Hepatocyte (in vitro differentiated cells): ENCODE measurements around the gene XRCC5. TPM values are rescaled to one million over a fixed set of nuclear protein-coding genes. Genes with fewer than 3 reads are reported as not detected.

ENCODE experiments used
- DNase-seq: peaks from one replicate; pipeline ENCODE4 v3.0.0-alpha.2; 2016; ENCODE audit warnings: low spot score
- H2AFZ ChIP-seq: fragments of 200-600 bp; sonication (generic); 2 replicates; pipeline ENCODE4 v1.6.0; 2016; ENCODE audit warnings: antibody characterized with exemption, mild to moderate bottlenecking
- H3K27ac ChIP-seq: fragments of 200-600 bp; sonication (generic); 2 replicates; pipeline ENCODE4 v1.5.1; 2016; ENCODE audit warnings: mild to moderate bottlenecking
- H3K27me3 ChIP-seq: fragments of 200-600 bp; sonication (generic); 2 replicates; pipeline ENCODE4 v1.6.1; 2016
- H3K36me3 ChIP-seq: fragments of 200-600 bp; sonication (generic); replicated peaks from 2 replicates; pipeline ENCODE4 v1.5.1; 2016; ENCODE audit warnings: low read depth; ENCODE audit not compliant: insufficient read depth
- H3K4me1 ChIP-seq: fragments of 200-600 bp; sonication (generic); 2 replicates; pipeline ENCODE4 v1.5.1; 2016; ENCODE audit warnings: mild to moderate bottlenecking, moderate library complexity; ENCODE audit not compliant: insufficient read depth
- H3K4me2 ChIP-seq: fragments of 200-600 bp; sonication (generic); 2 replicates; pipeline ENCODE4 v1.6.0; 2016
- H3K4me3 ChIP-seq: fragments of 200-600 bp; sonication (generic); 2 replicates; pipeline ENCODE4 v1.5.1; 2016; ENCODE audit warnings: mild to moderate bottlenecking
- H3K79me2 ChIP-seq: fragments of 200-600 bp; sonication (generic); 2 replicates; pipeline ENCODE4 v1.6.0; 2017; ENCODE audit warnings: mild to moderate bottlenecking
- H3K9me2 ChIP-seq: fragments of 200-600 bp; sonication (generic); replicated peaks from 2 replicates; pipeline ENCODE4 v1.6.0; 2017; ENCODE audit warnings: mild to moderate bottlenecking; ENCODE audit not compliant: insufficient read depth
- H3K9me3 ChIP-seq: fragments of 200-600 bp; sonication (generic); 2 replicates; pipeline ENCODE4 v1.5.1; 2016; ENCODE audit warnings: low read depth, mild to moderate bottlenecking
- H4K20me1 ChIP-seq: fragments of 200-600 bp; sonication (generic); 2 replicates; pipeline ENCODE4 v1.6.0; 2016; ENCODE audit warnings: mild to moderate bottlenecking; ENCODE audit not compliant: insufficient read depth, poor library complexity, severe bottlenecking
- CTCF ChIP-seq: fragments of 200-600 bp; sonication (generic); IDR thresholded peaks from 2 replicates; pipeline ENCODE4 v1.5.1; 2016; ENCODE audit warnings: antibody characterized with exemption, mild to moderate bottlenecking; ENCODE audit not compliant: poor library complexity
- EZH2 ChIP-seq: fragments of 200-600 bp; sonication (generic); IDR thresholded peaks from 2 replicates; pipeline ENCODE4 v1.6.1; 2016; ENCODE audit warnings: antibody characterized with exemption, mild to moderate bottlenecking, borderline replicate concordance
- EZH2phosphoT487 ChIP-seq: fragments of 200-600 bp; sonication (generic); IDR thresholded peaks from one replicate; pipeline ENCODE4 v1.6.1; 2018; ENCODE audit warnings: antibody characterized with exemption, mild to moderate bottlenecking, low read depth, moderate library complexity; ENCODE audit not compliant: unreplicated experiment, severe bottlenecking
- WGBS: methylation state at CpG from one replicate; pipeline ENCODE4 v1.1.6; 2016; ENCODE audit warnings: low lambda C conversion rate; ENCODE audit errors: missing lambda C conversion rate; 5-methylcytosine and 5-hydroxymethylcytosine counted together
- polyA plus RNA-seq: library from polyadenylated mRNA; unstranded; fragments of >200 nt; fragmentation: Nextera tagmentation; extraction: Ambion mirVana; gene quantifications from 2 replicates; pipeline ENCODE4 v1.2.1, GENCODE V29; 2016
- total RNA-seq: library from RNA; depleted of rRNA; stranded (reverse); fragments of >200 nt; gene quantifications from 2 replicates; pipeline ENCODE4 v1.2.3, GENCODE V29; 2014

XRCC5 gene
- total and polyA plus RNA-seq, 2 experiments from 2014 or later, result 181 to 208 TPM

DNA sequence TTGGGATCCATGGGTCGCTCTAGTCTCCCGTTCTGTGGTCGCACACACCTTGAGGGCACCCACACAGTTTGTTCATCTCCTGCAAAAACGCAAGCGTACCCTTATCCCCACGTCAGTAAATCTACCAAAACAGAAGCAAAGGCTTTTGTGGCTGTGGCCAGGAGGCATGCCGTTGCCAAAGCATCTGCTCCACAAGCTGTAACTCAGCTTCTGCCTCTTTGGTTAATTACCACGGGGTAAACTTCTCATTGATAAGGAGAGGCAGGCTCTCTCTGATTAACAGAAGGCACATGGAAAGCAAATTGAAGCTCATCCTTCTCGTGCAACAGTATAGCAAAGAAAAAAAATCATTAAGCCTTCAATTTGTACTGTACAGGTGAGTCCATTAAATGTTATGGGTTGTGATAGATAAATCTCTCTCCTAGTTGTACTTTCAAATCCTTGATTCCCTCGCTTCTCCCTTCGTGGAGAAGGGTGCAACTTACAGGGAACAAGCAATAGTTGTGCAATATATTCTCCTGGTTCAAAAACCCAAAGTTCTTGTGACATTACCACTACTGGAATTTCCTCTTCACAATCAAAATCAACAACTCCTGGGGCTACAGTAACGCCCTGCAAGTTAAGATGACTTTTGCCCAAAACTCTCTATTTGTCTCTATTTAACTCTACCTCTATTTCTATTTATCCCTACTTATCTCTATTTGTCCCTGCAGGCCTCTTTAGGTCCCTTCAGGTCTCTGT, 37.9 kb upstream of the XRCC5 start:
- 77% methylated on average over 12 of the region's 12 CpGs for WGBS
- H3K9me3 ChIP-seq, result no peaks in the 10 kb centered on the region
- no peak overlapping the region for H3K4me3 ChIP-seq
- no peaks in the 10 kb centered on the region for H3K36me3 ChIP-seq
- no peaks in the 10 kb centered on the region for H3K27me3 ChIP-seq
- TF ChIP-seq EZH2, result no peak
- no peak for TF ChIP-seq CTCF
- no peak for TF ChIP-seq EZH2phosphoT487
- no peaks in the 10 kb centered on the region for H3K4me1 ChIP-seq
- no peak overlapping the region for H3K4me2 ChIP-seq
- H3K79me2 ChIP-seq, result peaks cover 6% of the 10 kb centered on the region
- H4K20me1 ChIP-seq, result no peaks in the 10 kb centered on the region
- no peak for DNase-seq
- H2AFZ ChIP-seq, result no peak overlapping the region
- H3K9me2 ChIP-seq, result no peaks in the 10 kb centered on the region
- H3K27ac ChIP-seq, result no peak overlapping the region

DNA sequence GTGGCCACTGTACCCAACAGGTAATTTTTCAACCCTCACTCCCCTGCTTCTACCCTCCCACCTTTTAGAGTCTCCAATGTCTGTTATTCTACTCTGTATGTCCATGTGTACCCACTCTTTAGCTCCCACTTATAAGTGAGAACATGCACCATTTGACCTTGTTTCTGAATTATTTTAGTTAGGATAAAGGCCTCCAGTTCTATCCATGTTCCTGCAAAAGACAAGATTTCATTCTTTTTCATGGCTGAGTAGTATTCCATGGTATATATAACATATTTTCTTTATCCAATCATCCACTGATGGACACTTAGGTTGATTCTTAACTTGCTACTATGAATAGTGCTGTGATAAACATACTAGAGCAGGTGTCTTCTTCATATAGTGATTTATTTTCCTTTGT, 36.7 kb upstream of the XRCC5 start:
- H3K4me3 ChIP-seq, result no peak overlapping the region
- no peaks in the 10 kb centered on the region for H3K9me2 ChIP-seq
- H3K4me2 ChIP-seq, result no peak overlapping the region
- no peak overlapping the region for H2AFZ ChIP-seq
- H3K4me1 ChIP-seq, result no peaks in the 10 kb centered on the region
- no peaks in the 10 kb centered on the region for H3K36me3 ChIP-seq
- H3K79me2 ChIP-seq, result peaks cover 6% of the 10 kb centered on the region
- H3K27ac ChIP-seq, result no peak overlapping the region
- H4K20me1 ChIP-seq, result no peaks in the 10 kb centered on the region
- no peaks in the 10 kb centered on the region for H3K9me3 ChIP-seq
- no peak for DNase-seq
- no peaks in the 10 kb centered on the region for H3K27me3 ChIP-seq
- TF ChIP-seq EZH2, result no peak
- no peak for TF ChIP-seq CTCF
- TF ChIP-seq EZH2phosphoT487, result no peak

DNA sequence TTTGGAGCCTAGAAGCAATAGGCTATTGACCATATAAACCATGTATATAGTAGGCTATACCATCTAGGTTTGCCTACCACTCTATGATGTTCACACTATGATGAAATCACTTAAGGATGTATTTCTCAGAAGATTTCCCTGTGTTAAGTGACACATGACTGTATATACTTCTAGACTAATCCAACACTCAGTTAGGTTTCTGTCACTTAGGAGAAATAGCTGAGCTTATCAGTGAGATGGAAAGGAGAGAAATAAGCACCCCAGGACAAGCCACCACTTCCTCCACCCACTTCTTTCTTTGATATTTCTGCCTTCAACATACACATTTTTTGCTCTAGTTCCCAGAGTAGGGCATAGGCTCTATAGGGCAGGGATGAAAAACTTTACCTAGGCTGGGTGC, 35.4 kb upstream of the XRCC5 start:
- Histone ChIP-seq H4K20me1 (no peaks in the 10 kb centered on the region), H2AFZ (no peak overlapping the region), H3K36me3 (no peaks in the 10 kb centered on the region), H3K4me3 (no peak overlapping the region), H3K4me1 (no peaks in the 10 kb centered on the region), H3K9me3 (no peaks in the 10 kb centered on the region), H3K27me3 (no peaks in the 10 kb centered on the region), H3K79me2 (peaks cover 9% of the 10 kb centered on the region), H3K9me2 (no peaks in the 10 kb centered on the region), H3K4me2 (no peak overlapping the region), H3K27ac (no peak overlapping the region)
- no peak for DNase-seq
- TF ChIP-seq CTCF (no peak), EZH2 (no peak), EZH2phosphoT487 (no peak)

DNA sequence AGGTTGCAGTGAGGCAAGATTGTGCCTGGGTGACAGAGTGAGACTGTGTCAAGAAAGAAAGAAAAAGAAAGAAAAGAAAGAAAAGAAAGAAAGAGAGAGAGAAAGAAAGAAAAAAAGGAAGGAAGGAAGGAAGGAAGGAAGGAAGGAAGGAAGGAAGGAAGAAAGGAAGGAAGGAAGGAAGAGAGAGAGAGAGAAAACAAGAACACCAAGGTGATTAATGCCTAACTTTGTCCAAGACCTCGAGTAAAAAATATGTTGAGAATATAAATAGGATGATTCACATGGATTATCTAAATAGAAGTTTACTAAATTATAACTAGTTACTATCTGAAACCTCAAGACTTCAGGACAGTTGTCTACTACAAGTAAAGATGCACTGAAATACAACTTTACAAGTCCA, 34.8 kb upstream of the XRCC5 start:
- Histone ChIP-seq H3K4me1 (no peaks in the 10 kb centered on the region), H3K79me2 (peaks cover 9% of the 10 kb centered on the region), H3K9me3 (no peaks in the 10 kb centered on the region), H3K27me3 (no peaks in the 10 kb centered on the region), H3K4me3 (no peak overlapping the region), H3K9me2 (no peaks in the 10 kb centered on the region), H4K20me1 (no peaks in the 10 kb centered on the region), H3K27ac (no peak overlapping the region), H2AFZ (no peak overlapping the region), H3K36me3 (no peaks in the 10 kb centered on the region), H3K4me2 (no peak overlapping the region)
- DNase-seq, result no peak
- TF ChIP-seq EZH2phosphoT487 (no peak), CTCF (no peak), EZH2 (no peak)
- 82% methylated on average over 1 of the region's 1 CpG for WGBS
